ENCODE data around the gene TBC1D26. TPM values are rescaled to one million over a fixed set of nuclear protein-coding genes. Genes with fewer than 3 reads are reported as not detected.

Gene TBC1D26
- total RNA-seq, 1 experiment from 2014 or later: 0.35 TPM

Small RNA genes lying within 50 kb of the gene (small RNA-seq; reads per million reads assigned to genes)
- gene AC015922.1: 0 reads per million in 2 experiments
- gene RNA5SP436: 0 to 0.06 reads per million in 2 experiments

Other genes with a start within 250 kb of the TBC1D26 start
- gene TVP23C, start 168.8 kb upstream of the TBC1D26 start, total RNA-seq (2014; rRNA removed; shearing (Covaris generic)): 14.7 and 21.7 TPM in 2 replicates
- 1.9 and 3.2 TPM in 2 replicates for gene FBXW10B, start 112.6 kb upstream of the TBC1D26 start, total RNA-seq (2014; rRNA removed; shearing (Covaris generic))
- gene TRIM16, start 48.0 kb upstream of the TBC1D26 start, total RNA-seq (2014; rRNA removed; shearing (Covaris generic)): 382 and 385 TPM in 2 replicates
- gene ZNF286A, start 32.5 kb upstream of the TBC1D26 start, total RNA-seq (2014; rRNA removed; shearing (Covaris generic)): 42.9 and 43.8 TPM in 2 replicates
- 10.0 and 10.6 TPM in 2 replicates for gene ADORA2B, start 212.8 kb downstream of the TBC1D26 start, total RNA-seq (2014; rRNA removed; shearing (Covaris generic))

All from NCI-H460 (cell line).